Activated T-helper 17 cell treated with anti-CD3 and anti-CD28 coated beads, Interleukin-2, amount 50 U/mL, for 72 hours (primary cell): ENCODE data around the gene ATP2A3. TPM values are rescaled to one million over a fixed set of nuclear protein-coding genes. Genes with fewer than 3 reads are reported as not detected.
A peak's percentile ranks its signal among the peaks of the same experiment; 100 is the strongest.

Experiments
- ATAC-seq: fragments of 150-1000 bp; cut with Tn5 transposase; replicated peaks from 2 replicates; pipeline ENCODE4 v1.10.0; 2021; ENCODE audit warnings: mild to moderate bottlenecking, moderate library complexity
- H3K27ac Mint-ChIP-seq: one replicate; pipeline ENCODE4 v1.8.0; 2022; ENCODE audit warnings: mixed read lengths
- H3K27me3 Mint-ChIP-seq: one replicate; pipeline ENCODE4 v1.8.0; 2022; ENCODE audit warnings: mixed read lengths
- H3K36me3 Mint-ChIP-seq: one replicate; pipeline ENCODE4 v1.8.0; 2022; ENCODE audit warnings: low read depth, mild to moderate bottlenecking, mixed read lengths
- H3K4me1 Mint-ChIP-seq: one replicate; pipeline ENCODE4 v1.8.0; 2022; ENCODE audit warnings: mixed read lengths
- H3K4me3 Mint-ChIP-seq: one replicate; pipeline ENCODE4 v1.8.0; 2022; ENCODE audit warnings: mild to moderate bottlenecking, mixed read lengths
- H3K9me3 Mint-ChIP-seq: one replicate; pipeline ENCODE4 v1.8.0; 2022; ENCODE audit warnings: mixed read lengths
- total RNA-seq, 2 donors: library from RNA; stranded (reverse); gene quantifications; one replicate each; pipeline ENCODE4 v1.2.3, GENCODE V29; 2022

ATP2A3 gene
- total RNA-seq, 2 donors from 2014 or later = 81.5 to 153 TPM

DNA sequence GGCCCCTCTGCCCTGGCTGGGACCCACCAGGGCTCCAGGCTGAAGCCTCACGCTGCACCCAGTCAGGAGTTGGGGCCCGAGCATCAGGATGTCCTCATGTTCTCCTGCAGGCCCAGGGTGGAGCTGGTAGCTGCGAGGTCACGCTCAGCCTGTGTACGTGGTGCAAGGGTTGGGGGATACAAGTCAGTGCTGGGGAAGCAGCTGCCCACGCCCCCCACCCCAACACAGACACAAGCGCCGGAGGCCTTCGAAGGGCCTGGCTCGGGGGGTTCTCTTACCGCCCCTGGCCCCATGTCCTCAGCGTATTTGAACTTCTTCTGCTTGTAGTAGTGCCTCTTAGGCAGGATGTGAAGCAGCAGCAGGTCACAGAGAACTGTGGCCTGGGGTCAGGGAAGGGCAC is 66.5 kb downstream of the ATP2A3 start:
- H3K27me3 Mint-ChIP-seq = no peaks in the 10 kb centered on the region
- no peak overlapping the region for H3K27ac Mint-ChIP-seq
- no peak overlapping the region for H3K4me3 Mint-ChIP-seq
- ATAC-seq = no peak
- H3K36me3 Mint-ChIP-seq = no peaks in the 10 kb centered on the region
- H3K4me1 Mint-ChIP-seq = peaks cover 8% of the 10 kb centered on the region
- no peaks in the 10 kb centered on the region for H3K9me3 Mint-ChIP-seq

DNA sequence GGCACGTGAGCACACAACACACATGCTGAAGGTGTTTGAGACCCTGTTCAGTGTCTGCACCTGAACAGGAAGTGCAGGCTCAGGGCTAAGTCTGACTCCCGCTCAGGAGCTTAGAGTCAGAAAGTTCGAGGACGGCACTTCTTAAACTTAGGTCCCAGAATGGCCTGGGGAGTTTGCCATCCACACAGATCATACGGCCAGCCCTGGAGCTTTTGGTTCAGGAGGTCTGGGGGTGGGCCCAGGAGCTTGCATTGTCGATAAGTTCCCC is 67.3 kb downstream of the ATP2A3 start:
- Mint-ChIP-seq H3K4me1 (peaks cover 8% of the 10 kb centered on the region), H3K36me3 (no peaks in the 10 kb centered on the region), H3K4me3 (no peak overlapping the region), H3K27me3 (no peaks in the 10 kb centered on the region), H3K9me3 (no peaks in the 10 kb centered on the region), H3K27ac (peak overlapping the region; percentile 25)
- no peak for ATAC-seq

GRCh38 chr17:3896108-3896967 is 67.9 kb downstream of the ATP2A3 start:
- Mint-ChIP-seq H3K27ac (peak overlapping the region; percentile 25), H3K9me3 (no peaks in the 10 kb centered on the region), H3K27me3 (no peaks in the 10 kb centered on the region), H3K4me1 (peaks cover 12% of the 10 kb centered on the region), H3K4me3 (no peak overlapping the region), H3K36me3 (no peaks in the 10 kb centered on the region)
- ATAC-seq = no peak

DNA sequence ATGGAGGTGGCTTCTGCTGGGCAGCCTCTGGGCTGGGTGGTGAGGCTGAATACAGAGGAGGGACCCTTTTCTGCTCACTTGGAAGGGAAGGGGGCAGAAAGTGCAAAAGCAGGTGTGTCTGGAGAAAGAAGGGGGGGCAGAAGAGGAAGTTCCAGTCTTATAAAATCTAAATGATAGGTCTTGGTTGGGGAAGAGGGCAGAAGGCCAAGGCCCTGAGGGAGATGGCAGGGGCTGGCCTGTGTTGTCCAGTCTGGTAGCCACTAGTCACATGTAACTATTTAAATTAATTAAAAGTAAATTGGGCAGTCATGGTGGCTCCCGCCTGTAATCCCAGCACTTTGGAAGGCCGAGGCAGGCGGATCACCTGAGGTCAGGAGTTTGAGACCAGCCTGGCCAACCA is 68.9 kb downstream of the ATP2A3 start:
- H3K36me3 Mint-ChIP-seq = no peaks in the 10 kb centered on the region
- no peaks in the 10 kb centered on the region for H3K27me3 Mint-ChIP-seq
- H3K27ac Mint-ChIP-seq = no peak overlapping the region
- no peaks in the 10 kb centered on the region for H3K9me3 Mint-ChIP-seq
- ATAC-seq = no peak
- H3K4me3 Mint-ChIP-seq = no peak overlapping the region
- H3K4me1 Mint-ChIP-seq = peaks cover 17% of the 10 kb centered on the region

GRCh38 chr17:3894911-3895343 is 69.3 kb downstream of the ATP2A3 start:
- H3K9me3 Mint-ChIP-seq = no peaks in the 10 kb centered on the region
- H3K27ac Mint-ChIP-seq = no peak overlapping the region
- H3K4me1 Mint-ChIP-seq = peaks cover 20% of the 10 kb centered on the region
- ATAC-seq = no peak
- no peaks in the 10 kb centered on the region for H3K36me3 Mint-ChIP-seq
- no peak overlapping the region for H3K4me3 Mint-ChIP-seq
- no peaks in the 10 kb centered on the region for H3K27me3 Mint-ChIP-seq

DNA sequence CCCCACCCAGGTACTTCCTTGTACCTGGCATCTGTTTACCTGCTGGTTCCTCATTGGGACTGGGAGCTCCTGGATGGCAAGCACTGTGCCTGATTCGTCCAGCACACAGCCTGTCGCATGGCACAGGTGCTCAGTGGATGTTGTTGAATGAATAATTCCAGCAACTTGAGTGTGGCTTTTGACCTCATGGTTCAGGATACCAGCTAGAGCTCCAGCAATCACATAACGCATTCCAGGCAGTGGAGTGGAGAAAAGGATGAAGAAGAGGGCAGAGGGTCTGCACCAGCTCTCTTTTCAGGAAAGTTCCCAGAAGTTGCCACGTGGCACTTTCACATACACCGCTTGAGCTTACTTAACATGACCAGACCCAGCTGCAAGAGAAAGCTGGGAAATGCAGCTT is 70.0 kb downstream of the ATP2A3 start:
- Mint-ChIP-seq H3K4me3 (peak overlapping the region; percentile 85), H3K4me1 (peaks cover 20% of the 10 kb centered on the region), H3K9me3 (no peaks in the 10 kb centered on the region), H3K27ac (peak overlapping the region; percentile 90), H3K27me3 (no peaks in the 10 kb centered on the region), H3K36me3 (no peaks in the 10 kb centered on the region)
- no peak for ATAC-seq

GRCh38 chr17:3893720-3894116 is 70.5 kb downstream of the ATP2A3 start:
- Mint-ChIP-seq H3K27me3 (no peaks in the 10 kb centered on the region), H3K27ac (peak overlapping the region; percentile 90), H3K4me3 (peak overlapping the region; percentile 85), H3K9me3 (no peaks in the 10 kb centered on the region), H3K4me1 (peaks cover 20% of the 10 kb centered on the region), H3K36me3 (no peaks in the 10 kb centered on the region)
- no peak for ATAC-seq

DNA sequence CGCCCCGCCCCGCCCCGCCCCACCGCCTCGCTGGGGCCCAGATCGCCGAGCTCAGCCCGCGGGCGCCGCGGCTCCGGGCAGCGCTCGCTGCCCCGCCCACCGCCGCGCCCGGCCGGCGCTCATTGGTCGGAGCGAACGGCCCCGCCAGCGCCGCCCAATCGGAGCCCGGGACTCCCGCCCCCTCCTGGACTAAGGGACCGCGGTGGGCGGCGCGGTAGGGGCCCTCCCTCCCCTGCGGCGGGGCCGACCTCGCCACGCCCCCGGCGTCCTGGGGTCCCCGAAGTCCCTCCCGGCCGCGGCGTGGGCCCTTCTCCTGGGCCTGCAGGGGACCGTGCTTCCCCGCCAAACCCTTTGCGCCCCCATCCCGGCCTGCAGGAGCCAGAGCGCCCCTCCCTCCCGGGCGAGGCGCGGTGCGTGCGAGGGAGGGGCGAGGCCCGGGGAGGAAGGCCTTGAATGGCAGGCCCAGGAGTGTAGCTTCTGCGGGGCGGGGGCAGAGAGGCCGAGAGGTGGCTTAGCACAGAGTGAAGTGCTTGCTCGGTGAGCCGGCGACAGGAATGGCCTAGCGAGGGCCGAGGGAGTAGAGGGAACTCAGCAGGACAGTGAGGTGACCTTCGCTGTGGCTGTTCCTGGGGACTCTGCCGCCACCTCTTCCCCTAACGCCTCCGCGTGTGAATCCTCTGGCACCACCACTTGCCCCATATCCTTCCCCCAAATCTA is 71.1 kb downstream of the ATP2A3 start, which contains the start of gene CAMKK1:
TSS of gene CAMKK1 (minus strand) at position 51 of the 717 bp plus-strand sequence. CDS start 7,366 bp downstream, outside the sequence.
- Mint-ChIP-seq H3K9me3 (no peaks in the 10 kb centered on the region), H3K36me3 (no peaks in the 10 kb centered on the region), H3K4me1 (peaks cover 20% of the 10 kb centered on the region), H3K27me3 (no peaks in the 10 kb centered on the region), H3K27ac (peak within 1 kb of the TSS; percentile 90), H3K4me3 (peak within 1 kb of the TSS; percentile 85)
- ATAC-seq = peak; percentile 91

DNA sequence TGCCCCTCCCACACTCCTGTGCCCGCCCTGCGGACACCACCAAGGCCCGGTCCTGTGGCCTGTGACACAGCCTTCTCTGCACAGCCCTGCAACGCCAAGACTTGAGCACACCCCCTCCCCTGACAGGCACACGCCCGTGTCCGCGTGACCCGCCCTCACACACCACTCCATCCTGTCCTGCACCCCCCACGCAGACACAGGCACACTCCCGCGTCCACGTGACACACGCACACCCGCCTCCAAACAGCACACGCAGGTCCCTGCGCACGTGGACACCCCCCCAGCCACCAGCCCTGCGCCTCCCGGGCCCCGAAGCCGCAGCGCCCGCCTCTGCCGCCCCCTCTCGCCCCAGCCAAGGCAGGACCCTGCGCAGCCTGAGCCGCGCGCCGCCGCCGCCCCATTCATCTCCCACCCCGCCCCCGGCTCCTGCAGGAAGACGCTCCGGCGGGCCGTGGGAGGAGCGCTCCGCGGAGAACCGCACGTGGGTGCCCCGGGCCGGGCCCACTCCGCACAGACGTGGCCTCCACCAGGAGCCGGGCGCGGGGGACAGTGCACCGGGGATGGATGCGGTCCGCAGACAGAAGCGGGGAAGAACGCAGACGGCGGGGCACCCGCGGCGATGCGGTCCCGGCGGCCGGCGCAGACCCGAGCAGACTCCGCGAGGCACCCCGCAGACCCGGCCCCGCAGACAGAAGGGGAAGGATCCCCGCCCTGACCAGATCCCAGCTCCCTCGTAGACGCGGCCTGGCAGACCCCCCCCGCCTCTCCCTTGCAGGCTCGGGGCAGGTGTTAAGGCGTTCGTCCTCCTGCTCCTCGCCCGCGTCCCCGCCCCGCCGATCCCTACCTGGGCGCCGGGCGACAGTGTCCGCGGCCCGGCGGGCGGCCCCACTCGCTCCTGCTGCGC is 71.9 kb downstream of the ATP2A3 start:
- no peaks in the 10 kb centered on the region for H3K36me3 Mint-ChIP-seq
- H3K4me1 Mint-ChIP-seq = peaks cover 28% of the 10 kb centered on the region
- no peaks in the 10 kb centered on the region for H3K9me3 Mint-ChIP-seq
- no peaks in the 10 kb centered on the region for H3K27me3 Mint-ChIP-seq
- H3K27ac Mint-ChIP-seq = peak overlapping the region; percentile 29
- H3K4me3 Mint-ChIP-seq = peak overlapping the region; percentile 68
- ATAC-seq = peak; percentile 27

DNA sequence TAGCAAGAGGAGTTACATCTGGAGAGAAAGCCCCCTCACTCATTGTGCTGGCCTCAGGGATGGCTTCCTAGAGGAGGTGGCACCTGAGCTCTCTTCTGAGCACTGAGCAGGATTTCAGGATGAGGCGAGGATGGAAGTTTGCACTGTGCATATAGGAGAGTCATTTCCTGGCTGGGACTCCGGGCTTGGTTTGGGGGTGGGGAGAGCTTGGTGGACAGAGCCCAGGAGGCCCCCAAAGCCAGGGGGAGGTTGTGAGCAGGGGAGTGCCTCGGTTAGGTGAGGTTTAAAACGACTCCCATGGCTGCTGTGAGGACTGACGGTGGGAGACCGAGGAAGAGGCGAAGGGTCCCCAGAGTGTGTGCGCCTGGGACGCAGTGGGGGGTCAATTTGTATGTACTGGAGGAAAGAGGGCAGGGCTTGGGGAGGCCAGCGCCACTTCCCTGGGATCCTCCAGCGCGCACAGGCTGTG is 72.6 kb downstream of the ATP2A3 start:
- Mint-ChIP-seq H3K4me3 (peak overlapping the region; percentile 68), H3K4me1 (peaks cover 34% of the 10 kb centered on the region), H3K27me3 (no peaks in the 10 kb centered on the region), H3K9me3 (no peaks in the 10 kb centered on the region), H3K36me3 (no peaks in the 10 kb centered on the region), H3K27ac (peak overlapping the region; percentile 29)
- no peak for ATAC-seq

GRCh38 chr17:3890878-3891219 is 73.4 kb downstream of the ATP2A3 start:
- ATAC-seq = no peak
- H3K9me3 Mint-ChIP-seq = no peaks in the 10 kb centered on the region
- no peaks in the 10 kb centered on the region for H3K36me3 Mint-ChIP-seq
- no peak overlapping the region for H3K27ac Mint-ChIP-seq
- peak overlapping the region; percentile 68 for H3K4me3 Mint-ChIP-seq
- H3K4me1 Mint-ChIP-seq = peaks cover 36% of the 10 kb centered on the region
- H3K27me3 Mint-ChIP-seq = no peaks in the 10 kb centered on the region

- Mint-ChIP-seq H3K27ac (peak overlapping the region; percentile 61), H3K4me3 (peak overlapping the region; percentile 31), H3K4me1 (peaks cover 36% of the 10 kb centered on the region), H3K36me3 (no peaks in the 10 kb centered on the region), H3K9me3 (no peaks in the 10 kb centered on the region), H3K27me3 (no peaks in the 10 kb centered on the region)
- no peak for ATAC-seq
These were observed 74.0 kb downstream of the ATP2A3 start for GRCh38 chr17:3890082-3890877.

- no peaks in the 10 kb centered on the region for H3K9me3 Mint-ChIP-seq
- H3K4me3 Mint-ChIP-seq = no peak overlapping the region
- no peaks in the 10 kb centered on the region for H3K27me3 Mint-ChIP-seq
- H3K4me1 Mint-ChIP-seq = peaks cover 36% of the 10 kb centered on the region
- no peaks in the 10 kb centered on the region for H3K36me3 Mint-ChIP-seq
- H3K27ac Mint-ChIP-seq = no peak overlapping the region
- ATAC-seq = no peak
These were observed 74.8 kb downstream of the ATP2A3 start for GRCh38 chr17:3889325-3890012.
